ES-I3 (cell line): ENCODE results near the gene BCAT1.
"Not testable (repeated sequence)": the region's sequence is repeated elsewhere in the genome, so short reads cannot be mapped to it uniquely, and the experiment has no call there.

Source experiments
- H3K36me3 ChIP-seq: 2 replicates; pipeline ENCODE4 v1.6.1; 2013; ENCODE audit warnings: mild to moderate bottlenecking, low read length, control low read depth, moderate library complexity; ENCODE audit not compliant: insufficient read depth
- H3K4me1 ChIP-seq: 2 replicates; pipeline ENCODE4 v1.6.1; 2013; ENCODE audit warnings: mild to moderate bottlenecking, control low read depth, low read length; ENCODE audit not compliant: insufficient read depth
- H3K9ac ChIP-seq: 2 replicates; pipeline ENCODE4 v1.6.1; 2013; ENCODE audit warnings: low read depth, mild to moderate bottlenecking, low read length, moderate library complexity
- H3K9me3 ChIP-seq: 2 replicates; pipeline ENCODE4 v1.6.1; 2013; ENCODE audit warnings: mild to moderate bottlenecking, low read length, moderate library complexity; ENCODE audit not compliant: control insufficient read depth, insufficient read depth

The BCAT1 gene

DNA sequence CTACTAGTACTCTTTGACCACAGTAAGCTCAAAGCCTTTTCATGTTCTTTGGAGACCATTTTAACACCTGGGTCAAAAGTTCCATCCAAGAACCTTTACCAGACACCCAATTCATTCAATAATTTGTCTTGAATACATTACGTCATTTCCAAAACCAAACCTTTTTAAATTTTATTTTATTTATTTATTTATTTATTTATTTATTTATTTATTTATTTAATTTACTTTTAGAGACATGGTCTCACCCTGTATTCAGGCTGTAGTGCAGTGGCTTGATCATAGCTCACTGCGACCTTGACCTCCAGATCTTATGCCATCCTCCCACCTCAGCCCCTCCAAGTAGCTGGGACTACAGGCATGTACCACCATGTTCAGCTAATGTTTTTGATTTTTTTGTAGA lies 113.5 kb downstream of the BCAT1 start:
- H3K36me3 ChIP-seq, result peaks cover 28% of the 10 kb centered on the region

DNA sequence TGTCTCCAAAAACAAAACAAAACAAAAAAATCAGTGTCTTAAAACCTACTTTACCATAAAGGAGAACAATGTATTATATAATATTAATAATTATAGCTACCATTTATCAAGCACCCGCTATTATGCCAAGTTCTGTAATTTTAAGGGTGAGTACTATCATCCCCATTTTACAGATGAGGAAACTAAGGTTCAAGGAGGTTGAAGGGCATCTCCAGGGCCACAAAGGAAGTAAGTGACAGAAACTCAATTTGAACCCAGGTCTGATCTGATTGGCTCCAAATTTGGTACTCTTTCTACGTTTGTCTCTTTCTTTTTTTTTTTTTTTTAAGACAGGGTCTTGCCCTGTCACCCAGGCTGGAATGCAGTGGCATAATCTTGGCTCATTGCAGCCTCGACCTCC lies 115.4 kb downstream of the BCAT1 start:
- Histone ChIP-seq H3K9me3 (no peaks in the 10 kb centered on the region), H3K4me1 (no peaks in the 10 kb centered on the region), H3K36me3 (peaks cover 26% of the 10 kb centered on the region), H3K9ac (no peak overlapping the region)

More for the DNA sequence above, 113.5 kb downstream of the BCAT1 start:
- H3K9me3 ChIP-seq, result no peaks in the 10 kb centered on the region
- no peak overlapping the region for H3K9ac ChIP-seq
- H3K4me1 ChIP-seq, result no peaks in the 10 kb centered on the region

DNA sequence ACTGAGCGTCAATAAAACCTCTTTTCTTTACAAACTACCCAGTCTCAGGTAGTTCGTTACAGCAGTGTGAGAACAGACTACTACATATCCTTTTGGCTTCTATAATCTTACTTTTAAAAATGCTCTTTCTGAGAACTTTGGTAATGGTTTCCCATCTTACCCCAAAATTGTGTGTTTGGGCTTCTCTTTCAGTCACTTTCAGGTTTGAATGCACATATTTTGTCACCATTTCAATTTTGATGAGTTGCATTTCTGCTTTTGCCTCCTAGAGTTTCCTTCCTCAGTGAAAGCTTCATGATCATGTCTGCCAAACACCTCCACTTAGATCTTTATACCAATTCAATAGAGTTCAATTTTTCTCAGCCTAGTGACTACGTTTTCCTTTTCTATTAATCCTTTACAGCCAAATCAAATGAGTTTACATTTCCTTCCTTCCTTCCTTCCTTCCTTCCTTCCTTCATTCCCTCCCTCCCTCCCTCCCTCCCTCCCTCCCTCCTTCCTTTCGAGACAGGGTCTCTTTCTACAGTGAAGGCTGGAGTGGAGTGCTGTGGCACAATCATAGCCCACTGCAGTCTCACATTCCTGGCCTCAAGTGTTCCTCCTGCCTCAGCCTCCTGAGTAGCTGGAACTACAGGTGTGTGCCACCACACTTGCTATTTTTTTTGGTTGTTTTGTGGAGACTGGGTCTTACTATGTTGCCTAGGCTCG lies 124.9 kb downstream of the BCAT1 start:
- Histone ChIP-seq H3K4me1 (no peaks in the 10 kb centered on the region), H3K9me3 (no peaks in the 10 kb centered on the region), H3K36me3 (peaks cover 25% of the 10 kb centered on the region), H3K9ac (no peak overlapping the region)

DNA sequence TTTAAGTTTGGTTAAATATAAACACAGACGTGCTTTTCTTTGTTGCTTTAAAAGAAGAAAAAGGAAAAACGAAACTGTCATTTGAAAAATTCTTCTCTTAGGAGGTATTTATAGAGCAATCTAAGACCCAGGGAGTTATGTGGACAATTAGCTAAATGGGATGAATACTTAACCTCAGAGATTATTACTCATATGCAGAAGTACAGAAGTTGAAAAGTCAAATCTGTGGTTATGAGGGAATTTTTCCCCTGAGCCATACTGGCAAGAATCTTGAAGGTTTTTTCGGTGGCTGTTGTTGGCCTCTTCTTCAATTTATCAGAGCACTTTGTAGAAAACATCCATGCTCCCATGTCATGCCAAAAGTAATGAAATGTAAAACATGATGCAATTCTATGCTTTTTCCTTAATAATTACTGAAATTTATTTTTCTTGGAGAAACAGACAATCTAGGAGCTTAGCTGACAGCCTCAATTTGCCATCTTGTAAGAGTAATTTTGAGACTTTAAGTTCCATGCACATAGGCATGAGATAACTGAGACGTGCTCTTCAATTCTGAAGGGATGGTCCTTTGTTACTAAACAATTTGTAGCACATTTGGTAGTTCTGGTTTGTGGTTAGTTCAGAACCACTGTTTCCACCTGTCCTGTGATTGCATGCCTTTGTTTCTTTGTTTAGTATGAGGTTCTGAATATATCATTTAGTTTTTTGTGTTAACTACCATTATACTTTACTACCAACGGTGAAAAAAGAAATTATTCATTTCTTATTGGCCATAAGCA lies 126.6 kb downstream of the BCAT1 start:
- Histone ChIP-seq H3K36me3 (peaks cover 18% of the 10 kb centered on the region), H3K9ac (no peak overlapping the region), H3K9me3 (no peaks in the 10 kb centered on the region), H3K4me1 (no peaks in the 10 kb centered on the region)

DNA sequence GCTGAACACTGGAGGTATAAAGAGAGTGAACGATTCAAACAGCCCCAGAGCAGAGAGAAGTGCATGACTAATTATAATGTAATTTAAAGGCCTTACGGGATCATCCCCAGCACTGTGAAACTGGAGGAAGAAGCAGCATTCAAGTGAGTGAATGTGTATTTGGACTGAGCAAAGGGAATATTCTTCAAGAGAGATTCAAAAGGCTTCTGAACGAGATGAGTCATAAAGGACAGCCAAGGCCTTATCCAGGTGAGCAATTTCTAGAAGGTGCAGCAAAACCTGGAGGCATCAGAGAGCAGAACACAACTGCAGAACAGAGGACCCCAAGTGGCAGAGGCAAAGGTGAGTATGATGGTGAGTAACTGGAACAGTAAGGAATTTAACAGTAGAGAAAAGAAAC lies 127.2 kb downstream of the BCAT1 start:
- Histone ChIP-seq H3K9ac (no peak overlapping the region), H3K4me1 (no peaks in the 10 kb centered on the region), H3K36me3 (peaks cover 20% of the 10 kb centered on the region), H3K9me3 (no peaks in the 10 kb centered on the region)

DNA sequence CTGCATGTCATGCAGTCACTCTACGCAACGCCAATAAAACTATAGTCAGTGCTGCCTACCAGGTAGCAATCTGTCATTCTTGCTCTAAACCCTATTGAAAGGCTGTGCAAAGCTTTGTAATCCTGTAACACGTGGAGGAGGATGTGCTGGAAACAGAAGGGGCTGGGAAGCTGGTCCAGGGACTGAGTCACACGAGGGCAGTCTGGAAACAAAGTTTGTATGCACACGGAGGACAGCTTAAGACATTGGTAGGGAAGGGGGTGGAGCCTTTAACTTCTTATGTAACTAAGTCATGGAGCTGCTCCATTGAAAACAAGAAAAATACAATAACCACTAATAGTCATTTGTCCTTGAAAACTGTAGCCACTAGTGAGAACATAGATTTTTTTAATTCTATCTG lies 128.0 kb downstream of the BCAT1 start:
- Histone ChIP-seq H3K9ac (no peak overlapping the region), H3K36me3 (peaks cover 17% of the 10 kb centered on the region), H3K9me3 (no peaks in the 10 kb centered on the region), H3K4me1 (no peaks in the 10 kb centered on the region)

DNA sequence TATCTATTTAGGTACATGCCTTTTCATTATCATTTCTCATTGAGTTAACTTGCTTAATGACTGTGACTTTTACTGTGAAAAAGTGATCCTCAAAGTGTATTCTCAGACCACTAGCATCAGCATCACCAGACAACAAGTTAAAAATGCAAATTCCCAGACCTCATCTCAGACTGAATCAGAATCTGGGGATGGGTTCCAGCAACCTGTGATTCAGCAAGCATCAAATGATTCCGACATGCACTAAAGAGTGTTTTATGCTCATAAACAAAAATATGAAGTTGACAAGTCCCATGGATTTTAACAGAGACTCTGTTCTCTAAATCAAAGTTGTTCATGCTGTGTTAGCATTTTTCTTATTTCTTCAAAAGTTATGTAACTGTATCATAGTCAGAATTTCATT lies 130.6 kb downstream of the BCAT1 start:
- Histone ChIP-seq H3K36me3 (peaks cover 16% of the 10 kb centered on the region), H3K4me1 (no peaks in the 10 kb centered on the region), H3K9me3 (no peaks in the 10 kb centered on the region), H3K9ac (no peak overlapping the region)

DNA sequence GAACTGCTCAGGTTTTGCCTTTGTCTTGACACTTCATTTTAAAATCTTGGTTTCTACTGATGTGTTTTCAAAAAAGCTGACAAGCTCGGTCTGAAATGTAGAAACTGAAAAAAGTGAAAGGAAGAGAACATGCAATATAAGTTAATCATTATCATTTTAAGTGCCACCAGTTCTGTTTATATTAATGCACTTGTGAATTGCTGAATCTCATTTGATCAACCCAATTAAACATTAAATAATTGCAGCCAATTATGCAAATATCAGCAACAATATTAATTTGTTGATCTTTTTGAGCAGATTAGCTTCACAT lies 133.8 kb downstream of the BCAT1 start:
- no peaks in the 10 kb centered on the region for H3K4me1 ChIP-seq
- H3K9ac ChIP-seq, result no peak overlapping the region
- H3K36me3 ChIP-seq, result peaks cover 6% of the 10 kb centered on the region
- no peaks in the 10 kb centered on the region for H3K9me3 ChIP-seq

DNA sequence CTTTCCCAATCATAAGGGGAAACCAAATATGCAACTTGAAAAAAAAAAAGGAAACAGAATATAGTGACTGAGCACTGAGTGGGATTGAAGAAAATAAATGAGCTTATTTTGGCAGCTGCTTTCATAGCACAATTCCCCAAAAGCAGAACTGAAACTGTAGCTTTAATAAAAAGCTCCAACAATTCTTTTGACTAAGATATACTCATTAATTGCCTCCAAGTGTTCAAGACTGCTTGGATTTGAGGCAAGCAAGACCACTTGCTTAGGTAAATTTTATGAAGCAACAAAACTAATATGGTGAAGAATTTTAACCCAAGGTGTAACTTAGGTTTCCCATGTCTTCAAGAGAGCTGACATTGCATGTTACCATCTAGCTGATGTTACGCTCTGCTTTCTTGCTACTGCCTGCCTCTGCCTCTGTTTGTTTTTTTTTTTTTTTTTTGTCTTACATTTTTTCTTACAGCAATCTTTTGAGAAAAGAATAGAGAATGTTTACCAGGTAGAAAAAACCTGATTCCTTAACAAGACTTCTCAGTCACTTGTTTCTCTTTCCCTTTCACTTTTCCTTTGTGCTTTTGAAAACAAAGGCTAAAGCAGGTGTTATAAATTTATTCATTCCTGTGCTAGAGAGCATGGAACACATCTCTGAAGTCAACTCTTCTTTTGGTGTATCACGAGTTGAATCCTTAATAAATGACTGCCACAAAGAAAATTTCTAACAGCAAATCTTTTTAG lies 134.4 kb downstream of the BCAT1 start:
- H3K9me3 ChIP-seq, result no peaks in the 10 kb centered on the region
- H3K36me3 ChIP-seq, result peaks cover 6% of the 10 kb centered on the region
- no peak overlapping the region for H3K9ac ChIP-seq
- H3K4me1 ChIP-seq, result no peaks in the 10 kb centered on the region

DNA sequence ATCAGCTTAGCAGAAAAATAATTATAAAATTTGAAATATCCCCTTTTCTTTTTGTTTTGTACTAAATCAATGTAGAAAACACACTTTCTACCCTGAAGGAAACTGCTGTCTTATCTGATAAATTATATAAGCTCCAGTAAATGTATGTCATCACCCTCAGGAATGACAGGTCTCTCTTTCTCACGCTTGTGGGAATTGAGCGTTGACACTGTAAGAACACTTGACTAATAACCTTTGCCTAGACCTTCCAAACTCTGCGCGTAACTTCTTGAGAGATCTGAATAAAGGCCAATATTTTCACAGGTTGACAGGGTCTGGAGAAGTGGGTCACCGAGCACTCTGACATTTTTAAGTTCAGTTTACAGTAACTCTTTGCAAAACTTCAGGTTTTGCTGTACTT lies 138.5 kb downstream of the BCAT1 start:
- Histone ChIP-seq H3K4me1 (no peaks in the 10 kb centered on the region), H3K9ac (no peak overlapping the region), H3K36me3 (no peaks in the 10 kb centered on the region; the same call in 1 of the 2 replicates), H3K9me3 (no peaks in the 10 kb centered on the region)

DNA sequence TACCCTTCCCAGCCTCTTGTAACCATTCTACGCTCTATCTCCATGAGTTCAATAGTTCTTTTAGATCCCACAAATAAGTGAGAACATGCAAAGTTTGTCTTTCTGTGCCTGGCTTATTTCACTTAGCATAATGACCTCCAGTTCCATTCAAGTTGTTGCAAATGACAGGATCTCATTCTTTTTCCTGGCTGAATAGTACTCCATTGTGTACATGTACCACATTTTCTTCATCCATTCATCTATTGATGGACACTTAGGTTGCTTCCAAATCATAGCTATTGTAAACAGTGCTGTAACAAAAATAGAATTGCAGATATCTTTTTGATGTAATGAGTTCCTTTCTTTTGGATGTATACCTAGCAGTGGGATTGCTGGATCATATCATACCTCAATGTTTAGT lies 139.6 kb downstream of the BCAT1 start:
- H3K9ac ChIP-seq, H3K9me3 ChIP-seq, H3K4me1 ChIP-seq, H3K36me3 ChIP-seq: not testable (repeated sequence)

DNA sequence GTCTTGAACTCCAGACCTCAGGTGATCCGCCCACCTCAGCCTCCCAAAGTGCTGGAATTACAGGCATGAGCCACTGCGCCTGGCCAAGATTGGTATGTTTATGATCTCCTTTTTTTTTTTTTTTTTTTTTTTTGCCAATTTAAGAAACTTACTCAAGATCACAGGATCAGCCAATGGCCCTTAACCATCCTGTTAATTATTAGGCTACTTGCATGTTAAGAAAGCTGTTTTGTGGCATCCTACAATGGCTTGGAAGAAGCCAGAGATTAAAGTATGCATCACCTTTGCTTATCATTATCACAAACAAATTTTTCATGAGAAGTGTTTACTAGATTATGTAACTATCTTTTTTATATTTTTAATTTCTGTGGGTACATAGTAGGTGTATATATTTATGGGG lies 140.2 kb downstream of the BCAT1 start:
- Histone ChIP-seq H3K36me3 (no peaks in the 10 kb centered on the region; the same call in 1 of the 2 replicates), H3K9ac (no peak overlapping the region), H3K4me1 (no peaks in the 10 kb centered on the region), H3K9me3 (no peaks in the 10 kb centered on the region)

DNA sequence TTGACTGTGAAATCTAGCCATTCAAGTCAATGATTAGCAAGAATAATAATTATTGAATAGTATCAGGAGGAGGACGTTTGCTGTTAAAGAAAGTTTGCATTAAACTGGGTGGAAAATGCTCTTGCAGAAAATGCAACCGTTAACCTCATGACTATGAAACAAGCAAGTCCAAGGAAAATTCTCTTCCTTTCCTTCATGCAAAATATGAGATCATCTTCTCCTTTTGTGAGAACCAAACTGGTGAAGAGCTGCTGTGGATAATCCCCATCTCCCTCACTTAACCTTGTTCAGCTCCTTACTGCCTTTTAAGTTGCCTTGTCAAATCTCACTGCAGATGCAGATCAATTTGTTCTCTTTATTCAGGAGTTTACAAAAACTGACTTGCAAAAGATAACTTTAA lies 142.5 kb downstream of the BCAT1 start:
- Histone ChIP-seq H3K9ac (no peak overlapping the region), H3K36me3 (no peaks in the 10 kb centered on the region; the same call in 1 of the 2 replicates), H3K9me3 (peaks cover 3% of the 10 kb centered on the region; the same call in 1 of the 2 replicates), H3K4me1 (no peaks in the 10 kb centered on the region)

DNA sequence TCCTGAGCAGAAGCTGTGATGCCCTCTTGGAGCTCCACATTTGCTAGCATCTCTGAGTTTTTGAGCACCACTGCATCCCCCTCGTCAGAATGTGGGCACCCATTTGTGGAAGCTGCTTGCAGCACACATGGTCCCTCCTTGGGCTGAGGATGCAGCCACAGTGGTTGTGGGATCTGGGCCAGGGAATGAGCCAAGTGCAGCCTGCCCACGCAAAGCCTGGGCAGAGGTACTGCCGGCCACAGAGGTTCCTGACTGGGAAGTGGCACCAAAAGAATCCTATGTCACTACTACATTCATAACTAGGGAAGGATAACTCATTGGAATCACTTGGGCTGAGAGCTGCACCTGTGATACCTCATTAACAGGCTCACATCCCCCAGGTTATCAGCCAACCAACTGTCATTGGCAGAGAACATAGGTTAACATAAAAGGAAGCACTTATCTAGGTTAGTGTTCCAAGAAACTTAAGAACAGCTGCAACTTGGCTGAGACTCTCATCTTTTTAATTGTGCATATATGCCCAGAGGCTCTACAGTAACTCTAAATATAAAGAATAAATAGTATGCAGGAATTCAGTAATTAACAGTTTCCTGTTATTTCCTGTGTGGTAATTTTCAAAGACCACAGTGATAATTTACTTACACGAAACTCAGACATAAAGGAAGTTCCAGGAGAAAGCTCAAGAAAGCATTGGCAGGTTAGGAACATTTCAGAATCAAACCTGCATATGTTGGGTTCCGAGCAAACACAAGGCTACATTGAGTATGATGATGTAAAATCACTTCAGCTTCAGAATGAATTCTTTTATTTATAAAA lies 145.3 kb downstream of the BCAT1 start:
- no peaks in the 10 kb centered on the region for H3K4me1 ChIP-seq
- H3K36me3 ChIP-seq, result no peaks in the 10 kb centered on the region
- no peak overlapping the region for H3K9ac ChIP-seq
- H3K9me3 ChIP-seq, result peaks cover 3% of the 10 kb centered on the region; the same call in 1 of the 2 replicates
